ENCODE data around the gene PRR7. TPM values are rescaled to one million over a fixed set of nuclear protein-coding genes. Genes with fewer than 3 reads are reported as not detected.
A peak's percentile ranks its signal among the peaks of the same experiment; 100 is the strongest.

The PRR7 gene
- polyA plus RNA-seq, 1 of the 3 experiments (the other 2 are of a cell fraction), result 17.1 TPM

DNA sequence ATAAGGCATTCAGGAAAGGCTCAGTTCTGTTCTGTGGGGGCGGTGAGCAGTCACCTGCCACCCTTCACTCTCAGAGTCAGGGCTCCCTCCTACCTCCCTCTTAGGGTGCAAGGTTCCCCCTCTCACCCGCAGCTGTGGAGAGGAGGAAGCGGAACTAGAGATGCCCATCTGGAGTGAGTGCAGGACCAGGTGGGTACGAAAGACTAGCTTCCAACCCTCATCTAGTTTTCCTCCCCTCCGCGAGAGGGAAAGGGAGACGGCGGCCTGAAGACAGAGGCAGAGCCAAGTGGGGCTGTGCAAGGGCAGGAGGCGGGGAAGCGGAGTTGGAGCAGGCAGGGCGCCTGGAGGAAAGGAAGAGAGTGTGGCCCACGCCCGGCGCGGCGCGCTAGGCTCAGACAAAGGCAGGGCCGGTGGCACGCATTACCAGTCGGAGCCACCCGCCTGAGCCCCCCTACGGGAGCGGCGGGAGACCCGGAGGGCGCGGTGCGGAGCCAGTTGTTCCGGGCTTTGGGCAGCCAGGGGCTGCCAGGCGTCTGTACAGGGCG is 7.3 kb downstream of the PRR7 start (continued):
- TF ChIP-seq CHD2 (IDR thresholded peaks at IDR 0.05; ENCODE audit: low read length, partially characterized antibody), result no peak
- TF ChIP-seq MAX (IDR thresholded peaks at IDR 0.05; ENCODE audit: low read depth), result no peak
- TF ChIP-seq FOXJ3 (CRISPR knock-in tag; IDR thresholded peaks at IDR 0.05), result no peak
- no peak for TF ChIP-seq TEAD4 (IDR thresholded peaks at IDR 0.05; ENCODE audit: borderline replicate concordance, insufficient read depth)
- no peak for TF ChIP-seq RAD21 (IDR thresholded peaks at IDR 0.05; ENCODE audit: low read length)
- no peak for TF ChIP-seq YY1 (IDR thresholded peaks at IDR 0.05; ENCODE audit: low read depth)

GRCh38 chr5:177454397-177455035 is 7.9 kb downstream of the PRR7 start:
- peak; percentile 95 for DNase-seq
- peaks cover 35% of the 10 kb centered on the region for H3F3A ChIP-seq (replicated peaks; ENCODE audit: insufficient read depth)
- TF ChIP-seq TCF12 (IDR thresholded peaks at IDR 0.05), result peak; percentile 11; the same call in 1 of the 2 replicates
- TF ChIP-seq NRF1 (IDR thresholded peaks at IDR 0.05; ENCODE audit: low read depth, low read length), result peak; percentile 36; the same call in 1 of the 2 replicates
- TF ChIP-seq, protein P1, sequence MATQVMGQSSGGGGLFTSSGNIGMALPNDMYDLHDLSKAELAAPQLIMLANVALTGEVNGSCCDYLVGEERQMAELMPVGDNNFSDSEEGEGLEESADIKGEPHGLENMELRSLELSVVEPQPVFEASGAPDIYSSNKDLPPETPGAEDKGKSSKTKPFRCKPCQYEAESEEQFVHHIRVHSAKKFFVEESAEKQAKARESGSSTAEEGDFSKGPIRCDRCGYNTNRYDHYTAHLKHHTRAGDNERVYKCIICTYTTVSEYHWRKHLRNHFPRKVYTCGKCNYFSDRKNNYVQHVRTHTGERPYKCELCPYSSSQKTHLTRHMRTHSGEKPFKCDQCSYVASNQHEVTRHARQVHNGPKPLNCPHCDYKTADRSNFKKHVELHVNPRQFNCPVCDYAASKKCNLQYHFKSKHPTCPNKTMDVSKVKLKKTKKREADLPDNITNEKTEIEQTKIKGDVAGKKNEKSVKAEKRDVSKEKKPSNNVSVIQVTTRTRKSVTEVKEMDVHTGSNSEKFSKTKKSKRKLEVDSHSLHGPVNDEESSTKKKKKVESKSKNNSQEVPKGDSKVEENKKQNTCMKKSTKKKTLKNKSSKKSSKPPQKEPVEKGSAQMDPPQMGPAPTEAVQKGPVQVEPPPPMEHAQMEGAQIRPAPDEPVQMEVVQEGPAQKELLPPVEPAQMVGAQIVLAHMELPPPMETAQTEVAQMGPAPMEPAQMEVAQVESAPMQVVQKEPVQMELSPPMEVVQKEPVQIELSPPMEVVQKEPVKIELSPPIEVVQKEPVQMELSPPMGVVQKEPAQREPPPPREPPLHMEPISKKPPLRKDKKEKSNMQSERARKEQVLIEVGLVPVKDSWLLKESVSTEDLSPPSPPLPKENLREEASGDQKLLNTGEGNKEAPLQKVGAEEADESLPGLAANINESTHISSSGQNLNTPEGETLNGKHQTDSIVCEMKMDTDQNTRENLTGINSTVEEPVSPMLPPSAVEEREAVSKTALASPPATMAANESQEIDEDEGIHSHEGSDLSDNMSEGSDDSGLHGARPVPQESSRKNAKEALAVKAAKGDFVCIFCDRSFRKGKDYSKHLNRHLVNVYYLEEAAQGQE (IDR thresholded peaks at IDR 0.05; ENCODE audit: low read depth, low read length), result peak; percentile 53; the same call in 1 of the 2 replicates
- TF ChIP-seq GATA2 (CRISPR knock-in tag; IDR thresholded peaks at IDR 0.05), result no peak
- TF ChIP-seq GABPA (IDR thresholded peaks at IDR 0.05; ENCODE audit: low read depth), result 0 out of 2 replicates have a peak, but pooled peaks have one; percentile 23
- TF ChIP-seq SMC3 (IDR thresholded peaks at IDR 0.05; ENCODE audit: low read depth, low read length), result peak; percentile 93
- TF ChIP-seq FOXM1 (IDR thresholded peaks at IDR 0.05; ENCODE audit: low read depth), result no peak; the same call in 1 of the 2 replicates
- TF ChIP-seq NFIC (IDR thresholded peaks at IDR 0.05; ENCODE audit: borderline replicate concordance), result no peak
- no peak for TF ChIP-seq TEAD4 (IDR thresholded peaks at IDR 0.05; ENCODE audit: borderline replicate concordance, insufficient read depth)
- TF ChIP-seq RAD21 (IDR thresholded peaks at IDR 0.05; ENCODE audit: low read length), result peak; percentile 86
- TF ChIP-seq CTCF (IDR thresholded peaks at IDR 0.05), result peak; percentile 77
- TF ChIP-seq SIN3A (IDR thresholded peaks at IDR 0.05; ENCODE audit: borderline replicate concordance, low read depth, low read length), result peak; percentile 83; the same call in 1 of the 2 replicates
- peak; percentile 49 for TF ChIP-seq CHD2 (IDR thresholded peaks at IDR 0.05; ENCODE audit: low read length, partially characterized antibody)
- TF ChIP-seq, protein P2, sequence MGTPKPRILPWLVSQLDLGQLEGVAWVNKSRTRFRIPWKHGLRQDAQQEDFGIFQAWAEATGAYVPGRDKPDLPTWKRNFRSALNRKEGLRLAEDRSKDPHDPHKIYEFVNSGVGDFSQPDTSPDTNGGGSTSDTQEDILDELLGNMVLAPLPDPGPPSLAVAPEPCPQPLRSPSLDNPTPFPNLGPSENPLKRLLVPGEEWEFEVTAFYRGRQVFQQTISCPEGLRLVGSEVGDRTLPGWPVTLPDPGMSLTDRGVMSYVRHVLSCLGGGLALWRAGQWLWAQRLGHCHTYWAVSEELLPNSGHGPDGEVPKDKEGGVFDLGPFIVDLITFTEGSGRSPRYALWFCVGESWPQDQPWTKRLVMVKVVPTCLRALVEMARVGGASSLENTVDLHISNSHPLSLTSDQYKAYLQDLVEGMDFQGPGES (IDR thresholded peaks at IDR 0.05; ENCODE audit: low read depth, low read length), result no peak
- TF ChIP-seq, protein P3, sequence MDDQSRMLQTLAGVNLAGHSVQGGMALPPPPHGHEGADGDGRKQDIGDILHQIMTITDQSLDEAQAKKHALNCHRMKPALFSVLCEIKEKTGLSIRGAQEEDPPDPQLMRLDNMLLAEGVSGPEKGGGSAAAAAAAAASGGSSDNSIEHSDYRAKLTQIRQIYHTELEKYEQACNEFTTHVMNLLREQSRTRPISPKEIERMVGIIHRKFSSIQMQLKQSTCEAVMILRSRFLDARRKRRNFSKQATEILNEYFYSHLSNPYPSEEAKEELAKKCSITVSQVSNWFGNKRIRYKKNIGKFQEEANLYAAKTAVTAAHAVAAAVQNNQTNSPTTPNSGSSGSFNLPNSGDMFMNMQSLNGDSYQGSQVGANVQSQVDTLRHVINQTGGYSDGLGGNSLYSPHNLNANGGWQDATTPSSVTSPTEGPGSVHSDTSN (IDR thresholded peaks at IDR 0.05), result peak; percentile 37
- no peak for TF ChIP-seq YY1 (IDR thresholded peaks at IDR 0.05; ENCODE audit: low read depth)
- TF ChIP-seq ELF1 (IDR thresholded peaks at IDR 0.05), result peak; percentile 6; the same call in 1 of the 2 replicates
- TF ChIP-seq RCOR1 (IDR thresholded peaks at IDR 0.05; ENCODE audit: low read length), result peak; percentile 51; the same call in 1 of the 2 replicates
- peak; percentile 35; the same call in 1 of the 2 replicates for TF ChIP-seq TAF1 (IDR thresholded peaks at IDR 0.05; ENCODE audit: borderline replicate concordance, low read depth, low read length)

More at GRCh38 chr5:177454397-177455035, 7.9 kb downstream of the PRR7 start:
- Histone ChIP-seq H2AFZ (ENCODE audit: low read depth) (no peak overlapping the region), H3K9ac (peak overlapping the region; percentile 50; the same call in 1 of the 2 replicates), H3K79me2 (ENCODE audit: insufficient read depth) (0 out of 2 replicates have a peak, but pooled peaks cover 3% of the 10 kb centered on the region), H3K27ac (ENCODE audit: low read depth in 2 of 2, low read length in 1 of 2) (peak overlapping the region; percentile 61 to 91), H3K4me3 (ENCODE audit: low read depth in 2 of 2, low read length in 1 of 2) (peak overlapping the region; percentile 47 to 48), H4K20me1 (ENCODE audit: insufficient read depth) (peaks cover 55% of the 10 kb centered on the region), H3K36me3 (replicated peaks in 1 of 2; ENCODE audit: control insufficient read depth in 1 of 2, insufficient read depth in 2 of 2, low read length in 1 of 2) (peaks cover 13 to 27% of the 10 kb centered on the region in 2 experiments), H3K9me3 (no peaks in the 10 kb centered on the region), H3K4me2 (peak overlapping the region; percentile 74; the same call in 1 of the 2 replicates), H3K4me1 (ENCODE audit: control insufficient read depth in 1 of 2, insufficient read depth in 2 of 2, low read depth in 1 of 2, low read length in 1 of 2) (peaks cover 13 to 85% of the 10 kb centered on the region in 2 experiments), H3K27me3 (ENCODE audit: insufficient read depth) (no peaks in the 10 kb centered on the region), H3K9me2 (no peaks in the 10 kb centered on the region)
- 0% methylated on average over 11 of the region's 84 CpGs for WGBS (ENCODE audit: low lambda C conversion rate)
- POLR2A ChIA-PET, result interaction anchor here (1.0 to 4.9 kb wide), 11 partner anchors 8 to 141 kb away, joined by 3 to 72 read pairs (median 5); partner anchors contain the start of genes DBN1, PDLIM7 and PRR7
- CTCF ChIA-PET, result interaction anchor here (0.7 to 15.5 kb wide), 36 partner anchors 9 to 145 kb away, joined by 3 to 375 read pairs (median 5); partner anchors contain the start of genes DBN1, F12, GRK6 and MXD3

All from SK-N-SH (cell line).